GM21825 (cell line): ENCODE measurements around the gene GSK3B.

ENCODE experiments used
- ATAC-seq: cut with Tn5 transposase; IDR thresholded peaks from one replicate; pipeline ENCODE4 v1.9.1; 2021; ENCODE audit warnings: mild to moderate bottlenecking, moderate library complexity; ENCODE audit not compliant: unreplicated experiment

The GSK3B gene

GRCh38 chr3:120093911-120094775, at the start of gene GSK3B:
GSK3B (minus strand) TSS chr3:120094447; CDS start chr3:120093434, 1,013 bp downstream.
- ATAC-seq = peak; percentile 32

GRCh38 chr3:120143676-120144075, 49.4 kb upstream of the GSK3B start:
- ATAC-seq = no peak

GRCh38 chr3:120142236-120142635, 48.0 kb upstream of the GSK3B start:
- no peak for ATAC-seq

GRCh38 chr3:120140098-120140742, 46.0 kb upstream of the GSK3B start:
- no peak for ATAC-seq

GRCh38 chr3:120139140-120139539, 44.9 kb upstream of the GSK3B start:
- no peak for ATAC-seq

GRCh38 chr3:120137548-120137947, 43.3 kb upstream of the GSK3B start:
- no peak for ATAC-seq

GRCh38 chr3:120130656-120131055, 36.4 kb upstream of the GSK3B start:
- ATAC-seq = no peak

- no peak for ATAC-seq
Measured at GRCh38 chr3:120129718-120130513, 35.7 kb upstream of the GSK3B start.

GRCh38 chr3:120129051-120129450, 34.8 kb upstream of the GSK3B start:
- no peak for ATAC-seq

- ATAC-seq = no peak
Measured at GRCh38 chr3:120125992-120126391, 31.7 kb upstream of the GSK3B start.

- no peak for ATAC-seq
Measured at GRCh38 chr3:120119846-120120510, 25.7 kb upstream of the GSK3B start.

GRCh38 chr3:120114981-120115380, 20.7 kb upstream of the GSK3B start:
- ATAC-seq = no peak

GRCh38 chr3:120114376-120114775, 20.1 kb upstream of the GSK3B start:
- ATAC-seq = no peak

- no peak for ATAC-seq
Measured at GRCh38 chr3:120113128-120114116, 19.2 kb upstream of the GSK3B start.

GRCh38 chr3:120111898-120112297, 17.7 kb upstream of the GSK3B start:
- no peak for ATAC-seq

GRCh38 chr3:120103276-120103675, 9.0 kb upstream of the GSK3B start:
- ATAC-seq = no peak

GRCh38 chr3:120102674-120103073, 8.4 kb upstream of the GSK3B start:
- ATAC-seq = no peak

- no peak for ATAC-seq
Measured at GRCh38 chr3:120102232-120102631, 8.0 kb upstream of the GSK3B start.

GRCh38 chr3:120101624-120102023, 7.4 kb upstream of the GSK3B start:
- ATAC-seq = no peak

- ATAC-seq = no peak
Measured at GRCh38 chr3:120100711-120101110, 6.5 kb upstream of the GSK3B start.
